Measurements from ENCODE around the gene RAB11FIP3. TPM values are rescaled to one million over a fixed set of nuclear protein-coding genes. Genes with fewer than 3 reads are reported as not detected.

Gene RAB11FIP3
- total RNA-seq, 2 experiments from 2014 or later: 18.7 to 20.4 TPM

DNA sequence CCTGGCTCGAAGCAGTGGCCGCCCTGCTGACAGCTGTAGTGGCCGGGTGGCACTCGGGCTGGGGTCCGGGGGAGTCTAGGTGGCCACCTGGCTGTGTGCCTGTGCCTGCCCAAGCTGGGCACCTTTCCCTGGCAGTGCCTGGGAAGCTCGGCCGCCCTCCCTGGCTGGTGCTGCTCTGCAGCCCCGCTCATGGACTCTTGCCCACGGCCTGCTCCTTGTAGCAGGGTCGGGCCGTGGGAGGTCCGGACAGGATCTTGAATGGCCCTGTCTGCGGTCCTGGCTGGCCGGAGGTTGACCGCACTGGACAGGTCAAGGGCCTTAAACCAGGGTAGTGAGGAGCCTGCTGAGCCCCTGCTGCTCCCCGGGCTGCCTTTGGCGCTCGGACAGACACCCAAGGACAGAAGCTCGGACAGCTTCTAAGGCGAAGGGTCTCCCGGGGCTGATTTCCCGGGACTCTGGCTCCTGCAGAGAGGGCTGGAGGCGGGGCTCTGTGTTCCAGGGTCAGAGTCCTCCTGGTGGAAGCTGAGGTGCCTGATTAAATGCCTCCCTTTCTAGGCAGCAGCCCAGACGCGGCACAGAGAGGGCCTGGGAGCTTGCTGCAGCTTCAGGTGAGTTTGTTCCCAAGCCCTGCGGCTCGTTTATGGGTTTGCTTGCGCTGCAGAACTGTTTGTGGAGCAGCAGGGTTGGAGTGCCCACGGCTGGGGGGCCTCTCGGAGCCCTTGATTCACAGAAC is 108.1 kb downstream of the RAB11FIP3 start:
- Mint-ChIP-seq H3K27ac (no peak overlapping the region), H3K4me1 (ENCODE audit: low read depth) (peaks cover 13% of the 10 kb centered on the region), H3K9me3 (no peaks in the 10 kb centered on the region), H3K4me3 (no peak overlapping the region), H3K27me3 (no peaks in the 10 kb centered on the region), H3K36me3 (ENCODE audit: low read depth) (peaks cover 9% of the 10 kb centered on the region)
- DNase-seq (no peak), ATAC-seq (no peak)
- no peak for TF ChIP-seq CTCF (IDR thresholded peaks at IDR 0.05)
- intact Hi-C loops (cut with micrococcal nuclease): no loop called here
- ChIA-PET POLR2A (no interaction called here), CTCF (no interaction called here)

- no peak for ATAC-seq
- intact Hi-C loops (cut with micrococcal nuclease): no loop called here
- Mint-ChIP-seq H3K27ac (no peak overlapping the region), H3K4me1 (ENCODE audit: low read depth) (peaks cover 11% of the 10 kb centered on the region), H3K4me3 (no peak overlapping the region), H3K9me3 (no peaks in the 10 kb centered on the region), H3K27me3 (no peaks in the 10 kb centered on the region), H3K36me3 (ENCODE audit: low read depth) (peaks cover 10% of the 10 kb centered on the region)
- POLR2A ChIA-PET: no interaction called here
- no peak for TF ChIP-seq CTCF (IDR thresholded peaks at IDR 0.05)
- no peak for DNase-seq
- CTCF ChIA-PET: no interaction called here
Observed at GRCh38 chr16:534135-534534, 108.7 kb downstream of the RAB11FIP3 start.

DNA sequence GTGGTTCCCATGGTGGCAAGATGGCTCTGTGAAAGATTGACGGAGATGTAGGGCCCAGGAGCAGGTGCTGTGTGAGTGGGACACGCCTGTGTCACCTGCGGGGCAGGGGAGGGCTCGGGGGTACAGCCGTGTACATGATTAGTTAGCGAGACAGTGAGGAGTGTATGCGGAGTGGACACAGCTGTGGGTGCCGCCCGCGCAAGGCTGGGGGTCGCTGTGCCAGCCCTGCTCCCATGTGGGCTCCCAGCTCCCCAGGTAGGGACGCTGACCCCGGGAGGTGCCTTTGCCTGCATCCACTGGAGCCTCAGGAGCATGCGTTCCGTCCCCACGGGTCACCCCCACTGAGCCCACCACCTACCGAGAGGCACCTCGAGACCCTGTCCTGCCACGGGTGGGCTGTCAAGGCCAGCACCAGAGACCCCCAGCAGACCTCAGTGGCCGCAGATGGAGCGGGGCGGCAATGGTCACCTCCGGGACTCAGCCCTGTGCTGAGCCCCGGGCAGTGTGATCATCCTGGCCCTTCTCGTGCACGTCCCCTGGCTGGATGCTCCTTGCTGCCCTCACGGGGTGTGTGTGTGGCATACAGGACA is 109.5 kb downstream of the RAB11FIP3 start:
- no peak for TF ChIP-seq CTCF (IDR thresholded peaks at IDR 0.05)
- Mint-ChIP-seq H3K4me1 (ENCODE audit: low read depth) (peaks cover 4% of the 10 kb centered on the region), H3K27me3 (no peaks in the 10 kb centered on the region), H3K4me3 (no peak overlapping the region), H3K27ac (no peak overlapping the region), H3K36me3 (ENCODE audit: low read depth) (peaks cover 6% of the 10 kb centered on the region), H3K9me3 (no peaks in the 10 kb centered on the region)
- DNase-seq: no peak
- no peak for ATAC-seq
- ChIA-PET POLR2A (no interaction called here), CTCF (no interaction called here)
- intact Hi-C loops (cut with micrococcal nuclease): no loop called here

DNA sequence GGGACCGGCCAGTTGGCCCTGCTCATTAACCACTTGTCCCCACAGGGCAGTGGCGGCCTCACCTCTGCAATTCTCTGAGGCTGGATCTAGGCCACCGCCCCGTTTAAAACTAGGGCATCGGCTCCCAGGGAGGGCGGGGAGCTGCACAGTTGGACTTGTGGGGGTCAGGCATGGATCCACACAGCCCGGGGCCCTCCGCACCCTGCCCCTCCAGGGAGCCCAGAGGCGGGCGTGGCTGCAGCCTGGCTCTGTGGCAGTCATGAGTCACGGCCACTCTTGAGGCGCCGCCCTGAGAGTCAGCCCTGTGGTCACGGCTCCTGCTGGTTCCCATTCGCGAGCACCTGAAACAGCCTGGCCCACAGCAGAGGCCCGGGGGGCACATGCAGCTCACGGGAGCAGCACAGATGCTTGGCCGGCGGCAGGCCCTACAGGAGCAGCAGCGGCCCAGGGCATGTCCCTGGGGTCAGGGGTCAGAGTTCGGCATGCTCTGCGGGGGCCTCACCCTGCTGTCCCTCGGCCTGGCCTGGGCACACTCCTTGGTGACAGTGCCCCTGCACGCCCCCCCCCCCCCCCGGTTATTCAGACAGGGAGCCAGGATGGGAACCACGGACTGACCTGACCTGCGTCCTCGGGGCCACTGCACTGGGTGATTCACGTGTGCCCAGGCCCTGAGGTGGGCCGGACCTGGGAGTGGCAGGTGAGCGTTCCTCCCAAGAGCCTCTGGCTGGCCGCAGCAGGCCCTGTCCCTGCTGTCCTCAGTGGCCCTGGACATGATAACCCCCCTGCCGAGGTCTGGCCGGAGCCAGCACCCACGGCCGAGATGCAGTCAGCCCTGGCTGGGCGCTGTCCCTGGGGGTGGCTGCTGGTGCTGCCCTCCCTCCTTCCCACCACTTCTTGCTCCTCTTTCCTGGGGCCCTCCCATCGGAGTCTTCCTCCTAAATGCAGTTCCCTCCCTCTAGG is 110.3 kb downstream of the RAB11FIP3 start:
- ATAC-seq: no peak
- Mint-ChIP-seq H3K9me3 (no peaks in the 10 kb centered on the region), H3K27ac (no peak overlapping the region), H3K4me1 (ENCODE audit: low read depth) (no peaks in the 10 kb centered on the region), H3K36me3 (ENCODE audit: low read depth) (peaks cover 3% of the 10 kb centered on the region), H3K4me3 (no peak overlapping the region), H3K27me3 (no peaks in the 10 kb centered on the region)
- intact Hi-C loops (cut with micrococcal nuclease): no loop called here
- TF ChIP-seq CTCF (IDR thresholded peaks at IDR 0.05): no peak
- CTCF ChIA-PET: no interaction called here
- DNase-seq: peak; percentile 27
- POLR2A ChIA-PET: no interaction called here

All from activated CD8-positive, alpha-beta T cell treated with anti-CD3 and anti-CD28 coated beads for 36 hours (primary cell).